Measurements from ENCODE around the gene FABP6. TPM values are rescaled to one million over a fixed set of nuclear protein-coding genes. Genes with fewer than 3 reads are reported as not detected.
A peak's percentile ranks its signal among the peaks of the same experiment; 100 is the strongest.

Gene FABP6
- total RNA-seq, 1 experiment from 2014 or later, result 5.2 TPM

DNA sequence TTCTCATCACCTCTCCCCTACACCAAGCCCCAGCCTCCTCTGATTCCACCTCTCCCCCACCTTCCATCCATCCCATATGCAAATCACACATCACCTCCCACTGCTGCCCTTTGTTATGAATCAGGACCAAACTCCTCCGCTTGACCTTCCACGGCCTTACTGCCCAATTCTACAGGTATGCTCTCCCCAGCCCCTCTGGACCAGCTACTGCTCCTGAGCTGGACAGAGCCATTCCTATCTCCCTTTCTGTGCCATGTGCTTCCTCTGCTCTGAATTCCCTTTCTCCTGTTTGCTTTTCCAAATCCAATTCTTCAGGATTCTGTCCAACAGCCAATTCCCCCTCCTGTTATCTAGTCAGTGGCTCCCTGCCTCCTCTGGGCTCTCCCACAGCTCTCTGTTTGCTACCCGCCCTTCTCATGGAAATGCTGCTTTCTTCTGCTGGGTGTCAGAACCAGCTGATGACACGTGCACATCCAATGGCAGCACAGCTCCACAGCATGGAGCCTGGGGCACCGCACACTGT lies 8.3 kb downstream of the FABP6 start:
- H3T11ph ChIP-seq (ENCODE audit: low read length), result no peak overlapping the region
- H2BK12ac ChIP-seq (ENCODE audit: insufficient read length, low read depth, low read length), result no peak overlapping the region
- peaks cover 2% of the 10 kb centered on the region; the same call in 1 of the 2 replicates for H3K27me3 Mint-ChIP-seq (ENCODE audit: low read depth)
- H3K4me1 ChIP-seq (ENCODE audit: insufficient read depth, low read length), result peaks cover 7% of the 10 kb centered on the region; the same call in 1 of the 2 replicates
- no peak overlapping the region for H3K23ac ChIP-seq (ENCODE audit: insufficient read length, low read depth, low read length)
- H2AK5ac ChIP-seq (ENCODE audit: insufficient read length, low read length), result no peak overlapping the region
- WGBS (ENCODE audit: extremely low coverage, insufficient read length, low lambda C conversion rate), result no CpG with 5 or more reads among the region's 5 CpGs
- no peak overlapping the region for H4K8ac ChIP-seq (replicated peaks; ENCODE audit: insufficient read length, low read depth, low read length)
- no peaks in the 10 kb centered on the region for H3K9me3 ChIP-seq (ENCODE audit: control insufficient read depth, low read depth, low read length)
- peak overlapping the region; percentile 41 to 88 (median 81); a peak in 6 of 7 replicates for H3K27ac Mint-ChIP-seq
- DNase-seq, result peak; percentile 69
- H3K56ac ChIP-seq (ENCODE audit: insufficient read length, low read depth, low read length), result no peak overlapping the region
- H4K91ac ChIP-seq (ENCODE audit: insufficient read length, low read depth, low read length), result no peak overlapping the region
- peaks cover 31 to 35% of the 10 kb centered on the region in 2 experiments for H3K4me1 Mint-ChIP-seq
- peak overlapping the region; percentile 21 to 40; a peak in 2 of 5 replicates for H3K4me3 Mint-ChIP-seq
- no peaks in the 10 kb centered on the region for H3K79me2 ChIP-seq (ENCODE audit: insufficient read depth, low read length)
- no peak overlapping the region for H4K5ac ChIP-seq (ENCODE audit: insufficient read length, low read depth, low read length)
- peaks cover 4 to 11% (median 9%) of the 10 kb centered on the region in 3 experiments; a peak in 6 of 7 replicates for H3K36me3 Mint-ChIP-seq (ENCODE audit: insufficient read depth in 1 of 3, low read depth in 3 of 3)
- H3K9ac ChIP-seq (ENCODE audit: extremely low read depth, insufficient read length, low read length), result no peak overlapping the region
- H3K14ac ChIP-seq (ENCODE audit: insufficient read depth, low read length), result no peak overlapping the region
- no peak overlapping the region for H3K4ac ChIP-seq (ENCODE audit: low read depth, low read length)
- no peak overlapping the region for H3K27ac ChIP-seq (ENCODE audit: insufficient read length, low read depth, low read length)
- H3K9me3 Mint-ChIP-seq, result peaks cover 8 to 11% of the 10 kb centered on the region in 2 experiments
- H3K18ac ChIP-seq (ENCODE audit: insufficient read length, low read depth, low read length), result no peak overlapping the region
- no peaks in the 10 kb centered on the region for H3K23me2 ChIP-seq (ENCODE audit: insufficient read length, low read depth, low read length, poor library complexity, severe bottlenecking)
- no peak overlapping the region for H2AFZ ChIP-seq (ENCODE audit: low read length)
- H3K79me1 ChIP-seq (ENCODE audit: insufficient read depth, low read depth, low read length, poor library complexity, severe bottlenecking), result no peaks in the 10 kb centered on the region
- H2BK120ac ChIP-seq (ENCODE audit: low read depth, low read length, poor library complexity, severe bottlenecking), result no peak overlapping the region
- no peaks in the 10 kb centered on the region for H3K27me3 ChIP-seq (ENCODE audit: insufficient read depth, low read length)
- no peak overlapping the region for H2BK20ac ChIP-seq (ENCODE audit: low read depth, low read length, poor library complexity, severe bottlenecking)
- TF ChIP-seq, protein P1, sequence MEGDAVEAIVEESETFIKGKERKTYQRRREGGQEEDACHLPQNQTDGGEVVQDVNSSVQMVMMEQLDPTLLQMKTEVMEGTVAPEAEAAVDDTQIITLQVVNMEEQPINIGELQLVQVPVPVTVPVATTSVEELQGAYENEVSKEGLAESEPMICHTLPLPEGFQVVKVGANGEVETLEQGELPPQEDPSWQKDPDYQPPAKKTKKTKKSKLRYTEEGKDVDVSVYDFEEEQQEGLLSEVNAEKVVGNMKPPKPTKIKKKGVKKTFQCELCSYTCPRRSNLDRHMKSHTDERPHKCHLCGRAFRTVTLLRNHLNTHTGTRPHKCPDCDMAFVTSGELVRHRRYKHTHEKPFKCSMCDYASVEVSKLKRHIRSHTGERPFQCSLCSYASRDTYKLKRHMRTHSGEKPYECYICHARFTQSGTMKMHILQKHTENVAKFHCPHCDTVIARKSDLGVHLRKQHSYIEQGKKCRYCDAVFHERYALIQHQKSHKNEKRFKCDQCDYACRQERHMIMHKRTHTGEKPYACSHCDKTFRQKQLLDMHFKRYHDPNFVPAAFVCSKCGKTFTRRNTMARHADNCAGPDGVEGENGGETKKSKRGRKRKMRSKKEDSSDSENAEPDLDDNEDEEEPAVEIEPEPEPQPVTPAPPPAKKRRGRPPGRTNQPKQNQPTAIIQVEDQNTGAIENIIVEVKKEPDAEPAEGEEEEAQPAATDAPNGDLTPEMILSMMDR (conservative IDR thresholded peaks at IDR 0.05), result no peak
- H4K20me1 ChIP-seq (ENCODE audit: control insufficient read depth, insufficient read depth, insufficient read length), result no peaks in the 10 kb centered on the region
- peak overlapping the region; percentile 19 for H3K4me2 ChIP-seq (ENCODE audit: insufficient read depth, insufficient read length, low read length)
- no peak overlapping the region for H2BK15ac ChIP-seq (ENCODE audit: low read depth, low read length)
- H2BK5ac ChIP-seq (ENCODE audit: insufficient read length, low read length), result no peak overlapping the region

All from H9 (cell line).